Measurements from ENCODE around the gene CCDC146.
"Not testable (repeated sequence)": the region's sequence is repeated elsewhere in the genome, so short reads cannot be mapped to it uniquely, and the experiment has no call there.

GRCh38 chr7:77138668-77139067 lies 16.3 kb downstream of the CCDC146 start:
- TF ChIP-seq SMC3 (IDR thresholded peaks at IDR 0.05; ENCODE audit: borderline replicate concordance, low read length); SREBF2 (IDR thresholded peaks at IDR 0.05; ENCODE audit: low read length); SRF (IDR thresholded peaks at IDR 0.05; ENCODE audit: low read depth in 2 of 2, low read length in 2 of 2); CTCF (IDR thresholded peaks at IDR 0.05 in 2 of 3, conservative IDR thresholded peaks at IDR 0.05 in 1 of 3; ENCODE audit: control insufficient read depth in 2 of 3, extremely low read depth in 1 of 3, insufficient read depth in 1 of 3, low read depth in 3 of 3, low read length in 3 of 3); SPI1 (IDR thresholded peaks at IDR 0.05; ENCODE audit: borderline replicate concordance, insufficient read depth, low read depth, low read length); NFYB (IDR thresholded peaks at IDR 0.05; ENCODE audit: insufficient read depth, low read depth, low read length); MAX (IDR thresholded peaks at IDR 0.05; ENCODE audit: low read depth, low read length); POLR2A (IDR thresholded peaks at IDR 0.05; ENCODE audit: low read depth, low read length); CBX5 (IDR thresholded peaks at IDR 0.05; ENCODE audit: low read depth); CEBPB (IDR thresholded peaks at IDR 0.05; ENCODE audit: borderline replicate concordance in 1 of 2, low read depth in 2 of 2, low read length in 2 of 2); YBX1 (IDR thresholded peaks at IDR 0.05): not testable (repeated sequence)

Data from GM12878 (cell line).